Measurements from ENCODE around the gene CFDP1. TPM values are rescaled to one million over a fixed set of nuclear protein-coding genes. Genes with fewer than 3 reads are reported as not detected.

Gene CFDP1
- total RNA-seq, 1 donor from 2014 or later: 60.2 TPM

DNA sequence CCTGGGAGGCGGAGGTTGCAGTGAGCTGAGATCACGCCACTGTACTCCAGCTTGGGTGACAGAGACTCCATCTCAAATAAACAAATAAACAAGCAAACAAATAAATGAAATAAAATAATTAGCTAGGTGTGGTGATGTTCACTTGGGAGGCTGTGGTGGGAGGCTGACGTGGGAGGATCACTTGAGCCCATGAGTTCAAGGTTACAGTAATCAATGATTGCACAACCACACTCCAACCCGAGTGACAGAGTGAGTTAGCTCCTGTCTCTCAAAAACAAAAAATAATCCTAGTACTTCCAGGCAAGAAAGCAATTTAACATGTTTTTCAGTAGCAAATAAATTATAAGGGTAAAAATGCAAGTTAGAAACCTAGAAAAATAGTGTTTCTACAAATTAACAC is 26.4 kb downstream of the CFDP1 start:
- no peak for DNase-seq (ENCODE audit: low spot score)

DNA sequence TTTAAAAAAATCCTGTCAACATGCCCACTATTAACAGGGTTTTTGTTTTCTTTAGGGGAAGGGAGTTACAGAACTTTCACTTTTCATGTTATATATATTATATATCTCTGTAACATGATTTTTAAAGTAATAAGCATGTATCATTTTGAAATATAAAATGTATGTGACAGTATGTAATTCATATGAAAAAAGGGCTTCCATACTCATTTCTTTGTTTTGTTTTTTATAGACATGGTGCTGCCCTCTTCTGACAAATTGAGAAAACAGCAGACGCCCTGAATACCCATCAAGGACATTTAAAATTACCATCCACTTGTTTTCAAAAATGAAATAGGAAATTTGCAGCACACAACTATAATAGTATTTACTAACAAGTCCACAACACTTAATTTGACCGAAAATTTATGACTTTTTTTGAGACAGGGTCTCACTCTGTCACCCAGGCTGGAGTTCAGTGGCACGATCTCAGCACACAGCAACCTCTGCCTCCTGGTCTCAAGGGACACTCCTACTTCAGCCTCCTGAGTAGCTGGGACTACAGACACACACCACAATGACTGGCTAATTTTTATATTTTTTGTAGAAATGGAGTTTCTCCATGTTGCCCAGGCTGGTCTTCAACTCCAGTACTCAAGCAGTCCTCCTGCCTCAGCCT is 30.4 kb downstream of the CFDP1 start:
- DNase-seq (ENCODE audit: low spot score): no peak

DNA sequence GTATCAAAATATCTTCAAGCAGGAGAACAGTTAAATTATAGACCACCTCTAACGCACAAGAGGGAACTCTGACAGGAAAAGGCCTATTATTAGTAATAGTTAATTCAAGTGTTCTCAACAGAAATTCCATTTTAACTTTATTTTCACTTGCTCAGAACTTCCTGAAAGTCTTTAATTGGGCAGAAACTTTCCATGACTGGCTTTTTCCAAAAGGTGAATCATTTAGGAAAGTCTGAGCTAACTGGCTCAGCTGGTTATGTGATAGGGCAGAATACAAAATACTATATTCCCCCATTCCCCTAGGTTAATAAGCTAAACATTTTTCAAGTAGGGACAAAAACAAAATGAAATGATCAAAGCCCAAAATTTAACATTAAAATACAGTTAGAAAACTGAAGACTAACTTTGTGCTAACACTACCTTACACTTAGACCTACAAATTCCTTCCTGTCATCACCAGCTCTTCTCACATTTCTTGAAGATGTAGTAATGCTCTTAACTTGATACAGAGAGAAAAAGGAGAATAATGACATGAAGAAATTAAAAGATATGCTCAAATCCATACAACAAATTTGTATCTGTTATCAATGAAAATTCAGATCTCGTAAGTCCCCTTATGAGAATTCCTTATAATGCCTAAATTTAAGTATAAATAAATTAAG is 31.0 kb downstream of the CFDP1 start:
- DNase-seq (ENCODE audit: low spot score): no peak

DNA sequence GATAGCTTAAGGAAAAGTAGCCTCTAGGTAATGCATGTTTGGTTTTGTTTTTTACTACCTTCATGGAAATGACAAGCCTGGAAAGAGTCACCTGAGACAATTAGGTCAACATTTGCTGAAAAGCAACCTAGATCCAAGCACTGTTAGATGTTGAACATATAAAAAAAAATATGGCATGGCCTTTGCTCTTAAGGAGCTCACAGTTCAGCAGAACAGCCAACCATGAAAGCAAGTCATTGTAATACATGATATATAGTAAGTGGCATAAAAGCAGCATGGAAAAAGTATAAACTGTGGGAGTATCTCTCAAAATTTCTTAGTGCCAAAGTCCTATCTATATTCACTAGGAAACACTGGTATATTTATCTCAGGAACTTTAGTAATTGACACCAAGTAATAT is 31.6 kb downstream of the CFDP1 start:
- DNase-seq (ENCODE audit: low spot score): no peak

DNA sequence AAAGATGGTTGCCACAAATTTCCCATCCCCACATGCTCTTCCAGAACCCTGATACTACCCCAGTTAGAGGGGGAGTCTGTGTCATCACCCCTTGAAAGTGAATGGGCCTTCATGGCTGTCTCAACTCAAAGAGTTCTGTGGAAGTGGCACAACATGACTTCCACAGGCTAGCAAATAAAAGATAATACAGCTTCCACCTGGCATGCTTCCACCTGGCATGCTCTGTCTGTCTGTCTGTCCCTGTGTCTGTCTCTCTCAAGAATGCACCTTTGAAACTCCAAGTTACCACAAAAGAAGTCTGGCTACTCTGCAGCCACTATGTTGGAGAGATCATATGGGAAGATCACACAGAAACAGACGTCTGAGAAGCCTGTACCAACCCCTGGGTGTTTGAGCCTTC is 35.0 kb downstream of the CFDP1 start:
- no peak for DNase-seq (ENCODE audit: low spot score)

DNA sequence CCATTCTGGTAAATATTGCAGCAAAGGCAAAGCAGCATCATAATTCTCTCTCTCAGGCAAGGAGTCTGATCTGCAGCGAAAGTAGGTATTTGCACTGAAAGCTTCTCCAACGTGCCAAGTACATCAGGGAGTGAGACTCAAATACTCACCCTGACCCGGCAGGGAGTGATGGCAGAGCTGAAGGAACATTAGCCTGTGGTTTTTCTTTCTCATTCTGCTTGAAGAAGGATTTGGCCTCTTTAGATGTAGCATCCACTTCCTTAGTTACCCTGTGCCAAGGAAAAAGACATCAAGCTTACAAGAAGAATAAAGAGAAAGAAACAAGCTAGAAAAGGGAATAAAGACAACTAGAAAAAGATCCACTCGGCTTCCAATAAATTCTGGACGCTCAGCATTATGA is 38.4 kb downstream of the CFDP1 start:
- no peak for DNase-seq (ENCODE audit: low spot score)

DNA sequence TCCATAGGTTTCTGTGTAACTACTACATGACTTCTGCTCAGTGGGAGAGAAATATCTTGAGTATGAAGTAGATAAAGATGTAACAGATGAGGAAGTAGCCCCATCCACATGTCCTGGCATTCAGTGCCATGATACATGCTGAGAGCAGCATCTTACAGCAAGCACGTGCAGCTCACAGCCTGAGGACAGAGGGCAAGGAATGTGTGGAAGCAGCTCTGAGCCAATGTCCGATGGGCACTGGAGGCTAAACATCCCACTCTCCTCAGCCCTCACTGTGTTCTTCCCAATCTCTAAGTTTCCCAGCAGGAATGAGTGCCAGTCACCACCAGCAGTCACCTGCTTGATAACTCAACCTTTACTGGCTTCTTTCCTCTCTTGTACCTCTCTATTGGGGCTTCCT is 40.4 kb downstream of the CFDP1 start:
- DNase-seq (ENCODE audit: low spot score): no peak

DNA sequence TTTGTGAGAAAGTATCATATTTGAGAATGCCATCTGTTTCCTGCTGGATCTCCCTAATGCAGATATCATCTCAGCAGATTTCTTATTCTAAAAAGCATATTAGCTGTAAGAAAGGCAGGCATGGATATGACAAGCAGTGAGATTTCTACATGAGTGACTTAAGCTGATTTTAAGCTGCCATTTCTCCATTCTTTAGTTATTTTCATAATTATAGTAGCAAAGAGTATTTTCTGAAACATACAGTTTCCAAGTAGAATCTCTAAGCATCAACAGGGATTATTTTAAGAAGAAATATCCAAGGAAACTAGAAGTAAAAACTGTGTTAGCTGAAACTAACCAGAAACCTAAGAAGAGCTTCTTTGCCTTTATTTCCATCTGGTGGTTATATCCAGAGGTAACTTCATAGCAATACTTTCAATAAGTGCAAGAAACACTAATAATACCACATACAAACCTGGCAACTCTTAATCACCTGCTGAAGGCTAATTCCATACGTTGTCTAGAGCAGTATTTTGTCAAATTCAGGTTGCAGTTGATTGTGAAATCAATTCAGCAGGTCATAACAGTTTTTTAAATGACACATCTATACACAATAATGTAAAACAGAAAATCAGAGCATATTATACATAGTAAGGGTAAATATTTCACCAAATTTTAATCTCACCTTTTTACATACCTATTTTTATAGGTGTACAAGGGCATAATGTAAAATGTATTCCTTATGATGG is 42.2 kb downstream of the CFDP1 start:
- DNase-seq (ENCODE audit: low spot score): no peak

DNA sequence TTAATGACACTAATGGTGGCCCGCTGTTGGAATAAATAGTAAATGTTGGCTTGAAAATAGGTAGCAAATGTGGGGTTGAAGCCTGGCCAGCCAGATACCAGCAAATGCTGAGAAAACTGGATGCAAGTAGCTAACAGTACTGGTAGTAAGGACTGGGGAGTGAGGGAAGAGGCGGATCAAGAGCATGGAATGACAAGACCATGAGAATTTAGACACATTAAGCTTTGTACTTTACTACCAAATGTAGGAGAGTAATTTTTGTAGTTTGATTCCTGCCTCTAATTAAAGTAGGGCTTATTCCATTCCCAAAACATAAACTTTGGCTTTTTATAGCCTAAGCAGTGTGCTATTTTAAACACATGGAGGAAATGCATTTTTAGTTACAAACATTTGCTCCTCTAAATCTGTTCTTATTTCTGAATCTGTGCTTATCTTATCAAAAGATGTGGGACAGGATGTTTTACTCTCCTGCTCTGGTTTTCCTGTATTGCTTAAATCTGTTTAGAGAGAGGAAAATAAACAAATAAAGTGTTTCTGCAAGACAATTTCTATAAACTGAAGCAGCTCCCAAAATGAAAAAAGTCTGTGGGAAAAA is 44.1 kb downstream of the CFDP1 start:
- no peak for DNase-seq (ENCODE audit: low spot score)

DNA sequence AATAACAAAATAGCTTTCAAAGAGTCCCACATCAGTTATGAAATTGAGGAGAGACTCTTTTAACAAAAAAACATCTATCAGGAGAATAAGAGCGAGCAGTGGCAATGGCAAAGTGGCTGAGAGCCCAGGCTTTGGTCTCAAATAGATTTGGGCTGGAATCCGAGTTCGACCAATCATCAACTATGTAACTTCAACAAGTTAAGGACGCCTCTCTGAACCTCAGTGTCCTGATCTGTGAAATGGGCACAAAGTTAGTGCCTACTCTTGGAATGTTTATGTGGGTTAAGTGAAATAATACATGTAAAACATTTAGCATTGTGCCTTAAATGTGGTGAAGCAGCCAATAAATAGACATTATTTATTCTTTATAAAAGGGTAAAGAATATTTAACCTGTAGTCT is 45.4 kb downstream of the CFDP1 start:
- DNase-seq (ENCODE audit: low spot score): no peak

DNA sequence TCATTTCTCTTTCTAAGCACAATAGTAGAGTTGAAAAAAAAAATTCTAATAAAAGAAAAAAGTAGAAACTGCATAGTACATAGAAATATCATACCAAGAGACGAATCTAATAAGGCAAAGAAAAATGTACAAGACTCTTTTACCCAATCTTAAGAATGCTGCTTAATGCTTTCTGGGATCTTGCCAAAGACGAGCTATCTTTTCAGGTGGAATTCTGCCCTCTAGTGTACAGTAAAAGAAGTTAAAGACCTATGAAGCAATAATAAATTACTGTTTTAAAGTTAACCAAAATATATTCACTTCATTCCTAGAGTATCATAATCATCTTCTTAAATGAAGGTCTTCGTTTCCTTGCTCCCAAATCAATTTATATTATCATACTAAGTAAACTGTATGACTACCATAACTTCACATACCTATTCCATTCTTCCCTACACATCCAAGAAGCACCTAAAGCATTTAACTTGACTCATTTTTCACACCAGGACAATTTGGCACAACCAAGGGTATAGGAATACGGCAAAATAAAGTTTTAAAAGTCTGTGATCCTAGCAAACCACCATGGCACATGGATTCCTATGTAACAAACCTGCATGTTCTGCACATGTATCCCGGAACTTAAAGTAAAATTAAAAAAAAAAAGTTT is 47.7 kb downstream of the CFDP1 start:
- no peak for DNase-seq (ENCODE audit: low spot score)

DNA sequence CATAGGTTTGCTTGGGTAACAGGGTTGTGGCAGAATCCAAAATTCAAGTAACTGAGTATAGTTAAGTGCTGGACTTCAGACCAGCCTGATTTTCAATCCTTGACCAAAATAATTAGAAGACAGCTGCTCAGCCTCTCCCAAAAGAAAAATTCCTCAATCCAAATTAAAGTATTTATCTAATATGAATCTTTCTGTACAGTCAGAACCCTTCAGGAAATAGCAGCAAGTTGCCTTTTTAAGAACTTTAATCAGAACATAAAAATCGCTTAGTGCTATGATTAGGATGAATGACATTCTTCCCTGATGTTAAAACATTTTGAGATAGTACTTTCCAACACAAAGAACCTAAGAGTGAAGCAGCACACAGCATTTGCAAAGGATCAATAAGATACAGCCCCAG is 50.2 kb downstream of the CFDP1 start:
- no peak for DNase-seq (ENCODE audit: low spot score)

DNA sequence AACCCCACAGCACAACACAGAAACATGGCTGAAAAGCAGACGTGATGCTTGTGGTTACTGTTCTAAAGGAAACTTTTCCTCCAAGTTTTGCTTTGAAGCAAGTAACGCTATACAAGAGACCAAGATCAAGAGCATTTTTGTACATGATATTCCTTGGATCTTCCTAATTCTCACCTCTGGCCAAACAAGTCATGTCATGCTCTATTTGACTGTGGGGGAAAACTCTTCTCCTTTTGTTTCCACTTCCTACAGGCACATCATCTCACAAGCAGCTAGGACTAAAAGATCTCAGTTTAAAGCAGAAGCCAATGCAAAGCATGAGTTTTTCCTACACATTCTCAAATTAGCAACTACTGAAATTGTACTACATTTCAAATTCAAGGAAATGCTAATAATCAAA is 50.7 kb downstream of the CFDP1 start:
- DNase-seq (ENCODE audit: low spot score): no peak

DNA sequence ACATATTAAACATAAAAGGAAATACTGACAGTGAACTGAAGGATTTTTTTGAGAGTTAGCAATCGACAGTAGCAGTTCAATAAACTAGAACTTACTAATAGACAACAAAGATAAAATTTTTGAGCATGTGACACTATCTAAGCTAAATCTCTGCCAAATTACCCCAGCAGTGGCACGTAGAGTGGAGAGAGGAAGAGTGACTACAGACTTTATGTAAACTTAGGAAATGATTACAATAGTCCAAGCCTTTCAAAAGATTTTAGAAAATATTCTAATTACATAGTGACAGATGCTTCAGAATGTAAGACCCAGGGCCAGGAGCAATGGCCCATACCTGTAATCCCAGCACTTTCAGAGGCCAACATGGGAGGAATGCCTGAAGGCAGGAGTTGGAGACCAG is 52.4 kb downstream of the CFDP1 start:
- no peak for DNase-seq (ENCODE audit: low spot score)

DNA sequence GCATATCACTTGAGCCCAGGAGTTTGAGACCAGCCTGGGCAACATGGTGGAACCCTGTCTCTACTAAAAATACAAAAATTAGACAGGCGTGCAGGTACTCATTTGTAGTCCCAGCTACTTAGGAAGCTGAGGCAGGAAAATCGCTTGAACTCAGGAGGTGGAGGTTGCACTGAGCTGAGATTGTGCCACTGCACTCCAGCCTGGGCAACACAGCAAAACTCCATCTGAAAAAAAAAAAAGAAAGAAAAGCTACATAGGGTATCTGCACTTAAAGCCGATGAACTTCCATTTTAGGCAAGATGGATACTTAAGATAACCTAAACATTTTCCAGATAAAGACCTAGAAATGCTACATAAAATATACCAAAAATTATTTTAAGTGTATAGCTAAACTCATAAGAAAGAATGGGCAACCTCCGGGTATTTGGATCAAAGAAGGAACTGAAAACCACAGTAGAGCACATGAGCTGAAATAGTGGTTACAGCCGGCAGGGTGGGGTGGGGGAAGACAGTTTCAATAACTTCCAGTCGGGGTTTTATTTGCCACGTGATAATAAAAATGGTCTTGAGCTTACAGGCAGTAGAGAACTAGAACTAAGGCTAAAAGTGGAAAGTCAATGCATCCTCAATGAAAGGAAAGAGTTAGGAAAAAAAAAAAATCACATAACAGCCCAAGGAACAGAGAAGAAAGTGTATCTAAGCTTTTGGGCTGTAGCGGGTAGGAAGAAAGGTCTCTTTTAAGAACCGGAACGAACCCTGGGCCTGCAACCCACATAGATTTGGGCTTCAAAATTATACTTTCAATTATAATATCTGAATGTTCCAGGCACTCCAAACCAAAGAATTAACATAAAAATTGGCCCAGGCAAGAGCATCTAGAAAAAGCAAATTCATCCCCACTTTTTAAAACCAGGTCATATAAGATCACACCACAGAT is 53.1 kb downstream of the CFDP1 start:
- no peak for DNase-seq (ENCODE audit: low spot score)

DNA sequence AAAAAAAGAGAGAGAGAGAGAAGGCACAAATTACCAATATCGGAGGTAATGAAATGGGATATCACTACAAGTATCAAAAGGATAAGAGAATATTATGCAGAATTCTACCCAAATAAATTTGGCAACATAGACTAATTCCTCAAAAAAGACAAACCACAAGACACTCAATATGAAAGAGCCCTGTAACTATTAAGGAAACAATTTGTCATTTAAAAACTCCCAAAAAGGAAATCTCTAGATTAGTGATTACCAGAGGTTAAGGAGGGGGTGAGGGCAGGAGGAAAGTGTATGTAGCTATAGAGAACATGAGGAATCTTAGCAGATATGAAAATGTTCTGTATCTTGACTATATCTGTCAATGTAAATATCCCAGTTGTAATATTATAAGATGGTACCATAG is 54.0 kb downstream of the CFDP1 start:
- no peak for DNase-seq (ENCODE audit: low spot score)

DNA sequence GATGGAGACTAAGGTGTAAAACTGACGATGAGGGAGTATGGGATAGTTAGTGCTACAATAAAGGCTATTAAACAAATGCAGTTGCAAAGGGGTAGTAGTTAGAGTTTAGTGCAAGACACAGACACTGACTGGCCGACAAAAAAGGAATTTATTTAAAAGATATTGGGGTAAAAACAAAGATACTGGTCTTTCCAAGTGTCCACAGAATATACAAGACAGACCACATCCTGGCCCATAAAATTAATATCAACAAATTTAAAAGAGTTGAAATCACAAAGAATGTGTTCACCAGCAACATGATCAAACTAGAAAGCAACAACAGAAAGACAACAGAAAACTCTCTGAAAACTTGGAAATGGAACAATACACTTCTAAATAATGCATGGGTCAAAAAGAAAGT is 54.7 kb downstream of the CFDP1 start:
- no peak for DNase-seq (ENCODE audit: low spot score)

DNA sequence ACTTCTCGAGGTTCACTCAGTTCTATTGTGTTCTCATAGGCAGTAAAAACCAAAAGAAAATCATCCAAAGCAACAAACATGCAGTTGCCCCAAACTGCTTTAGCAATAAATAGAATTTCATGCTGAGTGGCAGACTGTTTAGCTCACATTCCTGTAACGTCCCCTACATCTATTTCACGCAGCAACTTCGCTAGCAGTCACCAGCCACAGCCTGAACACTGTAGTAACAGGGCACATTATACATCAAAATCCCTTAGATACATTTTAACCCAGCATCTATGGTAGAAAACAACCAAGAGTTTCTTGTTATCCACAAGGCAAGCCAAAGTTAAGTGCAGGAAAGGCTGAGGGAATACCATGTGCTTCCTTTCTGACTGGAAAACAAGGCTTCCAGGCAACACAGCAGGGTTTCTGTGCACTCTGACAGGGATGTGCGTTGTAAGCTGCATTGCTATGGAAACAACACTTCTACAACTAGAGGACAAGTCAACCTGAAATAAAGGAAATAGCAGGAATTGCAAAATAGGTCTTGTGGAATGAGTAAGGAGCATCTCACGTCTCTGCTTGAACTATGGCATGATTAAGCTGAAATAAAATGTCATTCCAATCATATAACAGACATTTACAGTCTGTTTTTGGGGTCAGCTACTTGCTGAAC is 55.4 kb downstream of the CFDP1 start:
- no peak for DNase-seq (ENCODE audit: low spot score)

DNA sequence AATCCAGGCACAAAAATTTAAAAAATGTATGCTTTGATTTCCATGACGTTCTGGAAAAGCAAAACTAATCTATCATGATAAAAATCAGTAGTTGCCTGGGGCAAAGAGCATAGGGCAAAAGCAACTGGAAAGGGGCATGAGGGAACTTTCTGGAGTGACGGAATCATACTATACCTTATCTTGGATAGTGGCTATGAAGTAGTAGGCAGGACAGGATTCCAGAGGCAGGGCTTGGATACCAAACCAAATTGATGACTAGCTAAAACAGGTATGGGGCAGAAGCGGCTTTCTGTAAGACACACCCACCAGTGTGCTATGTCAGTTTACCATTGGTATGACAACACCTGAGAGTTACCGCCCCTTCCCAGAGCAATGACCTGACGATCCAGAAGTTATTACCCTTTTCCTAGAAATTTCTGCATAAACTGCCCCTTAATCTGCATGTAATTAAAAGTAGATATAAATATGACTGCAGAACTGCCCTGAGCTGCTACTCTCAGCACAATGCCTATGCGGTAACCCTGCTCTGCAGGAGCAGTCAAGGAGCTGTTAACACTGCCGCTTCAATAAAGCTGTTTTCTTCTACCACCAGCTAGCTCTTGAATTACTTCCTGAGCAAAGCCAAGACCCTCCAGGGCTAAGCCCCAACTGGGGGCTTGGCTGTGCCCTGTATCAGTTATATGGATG is 56.7 kb downstream of the CFDP1 start:
- DNase-seq (ENCODE audit: low spot score): no peak

DNA sequence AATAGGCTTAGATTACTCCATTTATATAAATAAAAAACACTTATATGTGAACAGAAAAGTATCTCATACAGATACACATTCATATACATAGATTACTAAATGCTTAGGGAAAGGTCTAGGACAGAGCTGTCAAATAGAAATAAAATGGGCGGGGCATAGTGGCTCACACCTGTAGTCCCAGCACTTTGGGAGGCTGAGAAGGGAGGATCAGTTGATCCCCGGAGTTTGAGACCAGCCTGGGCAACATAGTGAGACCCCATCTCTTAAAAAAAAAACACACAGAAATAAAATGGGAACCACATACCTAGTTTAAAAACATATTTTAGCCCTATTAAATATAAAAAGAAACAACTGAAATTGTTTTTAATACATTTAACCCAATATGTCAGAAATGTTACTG is 58.9 kb downstream of the CFDP1 start:
- DNase-seq (ENCODE audit: low spot score): no peak
